ENCODE measurements around the gene DNAJB13. TPM values are rescaled to one million over a fixed set of nuclear protein-coding genes. Genes with fewer than 3 reads are reported as not detected.

Gene DNAJB13
- total RNA-seq, 4 donors from 2014 or later: not detected

DNA sequence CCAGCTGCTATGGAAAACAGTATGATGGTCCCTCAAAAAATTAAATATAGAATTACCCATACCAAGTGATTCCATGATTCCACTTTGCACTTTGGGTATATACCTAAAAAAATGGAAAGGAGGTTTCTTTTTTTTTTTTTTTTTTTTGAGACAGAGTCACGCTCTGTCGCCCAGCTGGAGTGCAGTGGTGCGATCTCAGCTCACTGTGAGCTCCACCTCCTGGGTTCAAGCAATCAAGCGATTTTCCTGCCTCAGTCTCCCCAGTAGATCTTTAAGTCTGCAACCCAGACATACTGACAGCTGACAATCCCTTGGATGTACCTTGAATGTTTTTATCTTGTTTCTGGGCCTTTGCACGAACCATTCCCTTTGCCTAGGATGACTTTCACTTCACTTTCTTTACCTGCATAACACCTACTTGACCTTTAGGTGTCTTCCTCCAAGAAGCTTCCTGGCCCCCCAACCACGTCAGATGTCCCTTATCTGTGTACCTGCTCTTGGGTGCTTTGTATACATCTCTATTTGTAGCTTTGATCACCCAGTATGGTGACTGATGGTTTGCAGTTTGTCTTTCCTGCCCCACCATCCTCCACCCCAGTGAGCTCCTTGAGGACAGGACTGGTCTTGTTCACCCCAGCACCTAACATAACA is 46.4 kb downstream of the DNAJB13 start:
- TF ChIP-seq, protein P1, sequence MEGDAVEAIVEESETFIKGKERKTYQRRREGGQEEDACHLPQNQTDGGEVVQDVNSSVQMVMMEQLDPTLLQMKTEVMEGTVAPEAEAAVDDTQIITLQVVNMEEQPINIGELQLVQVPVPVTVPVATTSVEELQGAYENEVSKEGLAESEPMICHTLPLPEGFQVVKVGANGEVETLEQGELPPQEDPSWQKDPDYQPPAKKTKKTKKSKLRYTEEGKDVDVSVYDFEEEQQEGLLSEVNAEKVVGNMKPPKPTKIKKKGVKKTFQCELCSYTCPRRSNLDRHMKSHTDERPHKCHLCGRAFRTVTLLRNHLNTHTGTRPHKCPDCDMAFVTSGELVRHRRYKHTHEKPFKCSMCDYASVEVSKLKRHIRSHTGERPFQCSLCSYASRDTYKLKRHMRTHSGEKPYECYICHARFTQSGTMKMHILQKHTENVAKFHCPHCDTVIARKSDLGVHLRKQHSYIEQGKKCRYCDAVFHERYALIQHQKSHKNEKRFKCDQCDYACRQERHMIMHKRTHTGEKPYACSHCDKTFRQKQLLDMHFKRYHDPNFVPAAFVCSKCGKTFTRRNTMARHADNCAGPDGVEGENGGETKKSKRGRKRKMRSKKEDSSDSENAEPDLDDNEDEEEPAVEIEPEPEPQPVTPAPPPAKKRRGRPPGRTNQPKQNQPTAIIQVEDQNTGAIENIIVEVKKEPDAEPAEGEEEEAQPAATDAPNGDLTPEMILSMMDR (IDR thresholded peaks at IDR 0.05): no peak
- TF ChIP-seq EP300 (IDR thresholded peaks at IDR 0.05) (no peak), POLR2AphosphoS5 (IDR thresholded peaks at IDR 0.05) (no peak), POLR2A (IDR thresholded peaks at IDR 0.05) (no peak)

DNA sequence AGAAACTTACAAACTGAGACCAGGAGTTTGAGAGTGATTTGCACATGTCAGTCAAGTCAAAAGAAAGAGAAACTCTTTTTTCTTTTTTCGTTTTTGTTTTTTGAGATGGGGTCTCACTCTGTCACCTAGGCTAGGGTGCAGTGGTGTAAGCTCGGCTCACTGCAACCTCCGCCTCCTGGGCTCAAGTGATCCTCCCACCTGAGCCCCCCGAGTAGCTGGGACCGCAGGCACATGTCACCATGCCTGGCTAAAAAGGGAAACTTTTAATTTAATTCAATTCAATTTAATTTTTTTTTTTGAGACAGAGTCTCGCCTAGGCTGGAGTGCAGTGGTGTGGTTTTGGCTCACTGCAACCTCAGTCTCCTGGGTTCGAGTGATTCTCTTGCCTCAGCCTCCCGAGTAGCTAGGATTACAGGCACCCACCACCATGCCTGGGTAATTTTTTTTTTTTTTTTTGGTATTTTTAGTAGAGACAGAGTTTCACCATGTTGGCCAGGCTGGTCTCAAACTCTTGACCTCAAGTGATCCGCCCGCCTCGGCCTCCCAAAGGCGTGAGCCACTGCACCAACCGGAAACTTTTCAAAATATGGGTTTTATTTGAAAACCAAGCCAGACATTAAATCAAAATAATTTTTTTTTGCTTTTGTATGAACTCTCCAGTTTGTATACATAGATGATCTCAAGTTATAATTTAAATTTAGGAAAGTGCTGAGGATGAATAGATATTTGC is 48.2 kb downstream of the DNAJB13 start:
- 94% methylated on average over 13 of the region's 13 CpGs for WGBS
- TF ChIP-seq, protein P1 (IDR thresholded peaks at IDR 0.05): no peak
- TF ChIP-seq POLR2A (IDR thresholded peaks at IDR 0.05) (no peak), POLR2AphosphoS5 (IDR thresholded peaks at IDR 0.05) (no peak), EP300 (IDR thresholded peaks at IDR 0.05) (no peak)
- no peak overlapping the region for H3K27ac ChIP-seq
- H3K27me3 ChIP-seq: no peaks in the 10 kb centered on the region
- DNase-seq (ENCODE audit: low spot score in 2 of 2): peak in 1 of 2 donors; percentile 52
- no peaks in the 10 kb centered on the region for H3K4me1 ChIP-seq
- H3K4me3 ChIP-seq: no peak overlapping the region
- H3K9me3 ChIP-seq: no peaks in the 10 kb centered on the region
- peaks cover 17% of the 10 kb centered on the region for H3K36me3 ChIP-seq

More for the DNA sequence above, 46.4 kb downstream of the DNAJB13 start:
- Histone ChIP-seq H3K36me3 (peaks cover 4% of the 10 kb centered on the region), H3K27me3 (no peaks in the 10 kb centered on the region), H3K4me1 (no peaks in the 10 kb centered on the region), H3K4me3 (no peak overlapping the region), H3K9me3 (no peaks in the 10 kb centered on the region), H3K27ac (no peak overlapping the region)
- no peak for DNase-seq (ENCODE audit: low spot score in 2 of 2)
- 77% methylated on average over 6 of the region's 6 CpGs for WGBS

DNA sequence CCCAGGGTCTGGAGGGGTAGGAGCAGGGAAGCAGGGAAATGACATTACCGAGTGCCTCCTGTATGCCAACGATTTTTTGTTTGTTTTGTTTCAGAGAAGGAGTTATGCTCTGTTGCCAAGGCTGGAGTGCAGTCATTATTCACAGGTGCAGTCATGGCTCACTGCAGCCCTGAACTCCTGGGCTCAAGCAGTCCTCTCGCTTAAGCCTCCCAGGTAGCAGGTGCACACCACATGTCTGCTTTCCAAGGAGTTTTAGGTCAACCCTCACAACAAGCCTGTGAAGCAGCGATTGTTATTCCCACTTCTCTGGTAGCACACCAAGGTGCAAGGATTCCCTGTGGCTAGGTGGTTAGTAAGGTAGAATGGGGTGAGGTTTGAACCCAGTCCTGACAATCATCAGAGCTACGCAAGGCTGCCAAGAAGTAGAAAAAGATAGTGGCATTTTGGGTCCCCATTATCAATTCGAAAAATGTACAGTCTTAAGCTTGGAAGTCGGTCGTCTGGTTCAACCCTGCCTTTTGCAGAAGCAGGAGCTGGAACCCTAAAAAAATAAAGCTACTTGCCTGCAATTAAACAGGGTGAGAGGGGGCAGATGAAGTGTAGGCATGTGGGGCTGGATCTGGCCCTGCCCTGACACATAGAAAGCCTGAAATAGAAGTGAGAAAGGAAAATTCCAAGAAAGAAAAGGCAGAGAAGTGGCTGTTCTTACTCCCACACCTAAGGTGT is 48.9 kb downstream of the DNAJB13 start:
- 82% methylated on average over 8 of the region's 8 CpGs for WGBS
- Histone ChIP-seq H3K4me3 (no peak overlapping the region), H3K4me1 (no peaks in the 10 kb centered on the region), H3K27me3 (no peaks in the 10 kb centered on the region), H3K36me3 (peaks cover 23% of the 10 kb centered on the region), H3K27ac (no peak overlapping the region), H3K9me3 (no peaks in the 10 kb centered on the region)
- DNase-seq (ENCODE audit: low spot score in 2 of 2): peak in 1 of 2 donors; percentile 8
- TF ChIP-seq POLR2A (IDR thresholded peaks at IDR 0.05) (no peak), EP300 (IDR thresholded peaks at IDR 0.05) (no peak), POLR2AphosphoS5 (IDR thresholded peaks at IDR 0.05) (no peak)
- TF ChIP-seq, protein P1 (IDR thresholded peaks at IDR 0.05): no peak

DNA sequence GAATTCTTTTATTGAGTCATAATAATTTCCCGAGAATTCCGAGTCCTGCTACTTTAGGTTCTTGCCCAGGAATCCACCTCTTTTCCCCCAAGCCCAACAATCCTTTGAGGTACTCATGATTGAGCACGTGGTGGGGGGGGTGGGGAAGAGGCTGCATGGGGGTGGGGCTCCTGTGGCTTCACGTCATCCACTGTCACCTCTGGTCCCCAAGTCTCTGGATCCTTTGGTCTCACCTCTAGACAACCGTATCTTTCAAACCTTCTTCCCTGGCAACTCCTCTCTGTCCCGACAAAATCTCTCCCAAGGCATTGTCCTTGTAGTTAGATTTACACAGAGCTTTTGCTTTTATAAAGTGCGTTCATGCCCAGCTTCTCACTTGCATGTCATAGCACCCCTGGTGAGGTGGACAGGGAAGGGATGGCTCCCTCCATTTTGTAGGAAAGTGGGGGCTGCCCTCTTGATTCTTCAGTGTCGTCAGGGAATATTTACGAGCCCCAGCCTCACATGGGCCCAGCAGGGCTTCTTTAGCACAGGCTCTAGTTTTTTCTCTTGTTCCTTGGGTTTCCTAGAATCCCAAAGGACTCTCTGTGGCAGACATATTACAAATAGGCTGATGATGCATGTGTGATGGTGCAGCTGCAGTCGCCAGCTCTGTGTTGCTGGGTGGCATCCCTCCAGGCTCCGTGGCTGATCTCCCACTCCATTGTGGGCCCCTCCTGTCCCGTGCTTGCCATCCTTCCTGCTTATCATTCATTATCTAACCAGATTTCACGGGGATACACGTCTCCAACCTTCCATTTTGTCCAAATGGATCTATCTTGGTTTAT is 49.7 kb downstream of the DNAJB13 start:
- DNase-seq (ENCODE audit: low spot score in 2 of 2): peak in 1 of 2 donors; percentile 35
- Histone ChIP-seq H3K36me3 (peaks cover 23% of the 10 kb centered on the region), H3K4me1 (no peaks in the 10 kb centered on the region), H3K27me3 (no peaks in the 10 kb centered on the region), H3K9me3 (no peaks in the 10 kb centered on the region), H3K27ac (no peak overlapping the region), H3K4me3 (no peak overlapping the region)
- WGBS: 88% methylated on average over 14 of the region's 14 CpGs
- no peak for TF ChIP-seq POLR2AphosphoS5 (IDR thresholded peaks at IDR 0.05)
- TF ChIP-seq, protein P1 (IDR thresholded peaks at IDR 0.05): no peak
- no peak for TF ChIP-seq POLR2A (IDR thresholded peaks at IDR 0.05)
- no peak for TF ChIP-seq EP300 (IDR thresholded peaks at IDR 0.05)
